HL-60 (cell line): ENCODE measurements around the gene CLEC11A.

Experiments
- DNase-seq, 2 experiments: peaks; one replicate each; pipeline ENCODE4 v3.0.0-alpha.2; 2010 to 2020; ENCODE audit warnings: low read depth in 1 of 2, low spot score in 1 of 2
- H3K27ac ChIP-seq: fragments of 250-450 bp; sonication (Bioruptor Pico); replicated peaks from 2 replicates; pipeline ENCODE4 v1.5.1; 2020; ENCODE audit warnings: mild to moderate bottlenecking, moderate library complexity
- H3K27me3 ChIP-seq: fragments of 250-450 bp; sonication (Bioruptor Pico); 2 replicates; pipeline ENCODE4 v1.5.1; 2021; ENCODE audit warnings: mild to moderate bottlenecking, moderate library complexity; ENCODE audit not compliant: insufficient read depth, poor library complexity, severe bottlenecking
- H3K4me3 ChIP-seq: replicated peaks from 2 replicates; pipeline ENCODE4 v1.5.1; 2011; ENCODE audit warnings: mild to moderate bottlenecking, control low read depth, low read length; ENCODE audit not compliant: insufficient read depth
- GABPA ChIP-seq: IDR thresholded peaks from 2 replicates; pipeline ENCODE4 v1.6.1; 2012; ENCODE audit warnings: low read depth
- POLR2AphosphoS5 ChIP-seq: IDR thresholded peaks from 2 replicates; pipeline ENCODE4 v1.6.1; 2012; ENCODE audit warnings: low read depth
- SPI1 ChIP-seq: IDR thresholded peaks from 2 replicates; pipeline ENCODE4 v1.6.1; 2012; ENCODE audit warnings: low read depth, mild to moderate bottlenecking, borderline replicate concordance
- TF ChIP-seq, protein P1 (sequence below): IDR thresholded peaks from 2 replicates; pipeline ENCODE4 v1.6.1; 2012; ENCODE audit warnings: low read depth; ENCODE audit not compliant: insufficient replicate concordance
- TF ChIP-seq, protein P2 (sequence below): IDR thresholded peaks from one replicate; pipeline ENCODE4 v1.5.1; 2011; ENCODE audit warnings: low read length, control low read depth, inconsistent platforms; ENCODE audit not compliant: insufficient read depth

The CLEC11A gene

DNA sequence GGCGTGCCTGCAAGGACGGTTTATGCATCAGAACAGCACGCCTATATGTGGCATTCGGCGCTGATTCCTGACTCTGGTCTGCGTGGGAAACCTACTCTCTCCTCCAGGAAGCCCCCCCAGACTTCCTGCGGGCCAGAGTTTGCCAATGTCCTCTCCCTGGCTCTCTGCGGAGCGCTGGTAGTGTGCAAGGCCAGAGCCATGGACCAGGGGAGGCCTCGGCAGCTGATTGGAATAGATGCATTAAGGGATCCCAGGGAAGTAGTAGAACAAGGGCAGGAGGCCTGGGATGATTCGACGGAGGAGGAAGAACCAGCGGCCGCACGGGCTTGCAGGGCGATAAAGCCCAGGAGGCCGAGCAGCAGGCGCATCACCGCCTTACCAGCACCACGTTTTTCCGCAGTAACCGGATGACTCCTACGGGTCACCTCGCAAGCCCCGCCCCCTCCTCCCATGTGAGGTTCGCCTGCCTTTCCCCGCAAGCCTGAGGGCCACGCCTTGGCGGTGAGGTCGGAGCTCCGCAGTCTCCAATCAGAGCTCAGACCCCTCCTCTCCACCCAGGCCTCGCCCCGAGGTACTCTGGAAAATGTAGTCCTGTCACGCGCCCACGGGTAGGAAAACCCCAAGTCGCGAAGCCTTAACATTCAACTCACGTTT, 5.0 kb downstream of the CLEC11A start:
- DNase-seq, result peak; percentile 67 to 71
- Histone ChIP-seq H3K27me3 (peaks cover 17% of the 10 kb centered on the region), H3K27ac (no peak overlapping the region), H3K4me3 (no peak overlapping the region)
- TF ChIP-seq POLR2AphosphoS5, result peak; percentile 17; the same call in 1 of the 2 replicates
- TF ChIP-seq, protein P1, sequence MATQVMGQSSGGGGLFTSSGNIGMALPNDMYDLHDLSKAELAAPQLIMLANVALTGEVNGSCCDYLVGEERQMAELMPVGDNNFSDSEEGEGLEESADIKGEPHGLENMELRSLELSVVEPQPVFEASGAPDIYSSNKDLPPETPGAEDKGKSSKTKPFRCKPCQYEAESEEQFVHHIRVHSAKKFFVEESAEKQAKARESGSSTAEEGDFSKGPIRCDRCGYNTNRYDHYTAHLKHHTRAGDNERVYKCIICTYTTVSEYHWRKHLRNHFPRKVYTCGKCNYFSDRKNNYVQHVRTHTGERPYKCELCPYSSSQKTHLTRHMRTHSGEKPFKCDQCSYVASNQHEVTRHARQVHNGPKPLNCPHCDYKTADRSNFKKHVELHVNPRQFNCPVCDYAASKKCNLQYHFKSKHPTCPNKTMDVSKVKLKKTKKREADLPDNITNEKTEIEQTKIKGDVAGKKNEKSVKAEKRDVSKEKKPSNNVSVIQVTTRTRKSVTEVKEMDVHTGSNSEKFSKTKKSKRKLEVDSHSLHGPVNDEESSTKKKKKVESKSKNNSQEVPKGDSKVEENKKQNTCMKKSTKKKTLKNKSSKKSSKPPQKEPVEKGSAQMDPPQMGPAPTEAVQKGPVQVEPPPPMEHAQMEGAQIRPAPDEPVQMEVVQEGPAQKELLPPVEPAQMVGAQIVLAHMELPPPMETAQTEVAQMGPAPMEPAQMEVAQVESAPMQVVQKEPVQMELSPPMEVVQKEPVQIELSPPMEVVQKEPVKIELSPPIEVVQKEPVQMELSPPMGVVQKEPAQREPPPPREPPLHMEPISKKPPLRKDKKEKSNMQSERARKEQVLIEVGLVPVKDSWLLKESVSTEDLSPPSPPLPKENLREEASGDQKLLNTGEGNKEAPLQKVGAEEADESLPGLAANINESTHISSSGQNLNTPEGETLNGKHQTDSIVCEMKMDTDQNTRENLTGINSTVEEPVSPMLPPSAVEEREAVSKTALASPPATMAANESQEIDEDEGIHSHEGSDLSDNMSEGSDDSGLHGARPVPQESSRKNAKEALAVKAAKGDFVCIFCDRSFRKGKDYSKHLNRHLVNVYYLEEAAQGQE, result no peak
- no peak for TF ChIP-seq GABPA
- no peak for TF ChIP-seq SPI1
- TF ChIP-seq, protein P2, sequence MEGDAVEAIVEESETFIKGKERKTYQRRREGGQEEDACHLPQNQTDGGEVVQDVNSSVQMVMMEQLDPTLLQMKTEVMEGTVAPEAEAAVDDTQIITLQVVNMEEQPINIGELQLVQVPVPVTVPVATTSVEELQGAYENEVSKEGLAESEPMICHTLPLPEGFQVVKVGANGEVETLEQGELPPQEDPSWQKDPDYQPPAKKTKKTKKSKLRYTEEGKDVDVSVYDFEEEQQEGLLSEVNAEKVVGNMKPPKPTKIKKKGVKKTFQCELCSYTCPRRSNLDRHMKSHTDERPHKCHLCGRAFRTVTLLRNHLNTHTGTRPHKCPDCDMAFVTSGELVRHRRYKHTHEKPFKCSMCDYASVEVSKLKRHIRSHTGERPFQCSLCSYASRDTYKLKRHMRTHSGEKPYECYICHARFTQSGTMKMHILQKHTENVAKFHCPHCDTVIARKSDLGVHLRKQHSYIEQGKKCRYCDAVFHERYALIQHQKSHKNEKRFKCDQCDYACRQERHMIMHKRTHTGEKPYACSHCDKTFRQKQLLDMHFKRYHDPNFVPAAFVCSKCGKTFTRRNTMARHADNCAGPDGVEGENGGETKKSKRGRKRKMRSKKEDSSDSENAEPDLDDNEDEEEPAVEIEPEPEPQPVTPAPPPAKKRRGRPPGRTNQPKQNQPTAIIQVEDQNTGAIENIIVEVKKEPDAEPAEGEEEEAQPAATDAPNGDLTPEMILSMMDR, result no peak

DNA sequence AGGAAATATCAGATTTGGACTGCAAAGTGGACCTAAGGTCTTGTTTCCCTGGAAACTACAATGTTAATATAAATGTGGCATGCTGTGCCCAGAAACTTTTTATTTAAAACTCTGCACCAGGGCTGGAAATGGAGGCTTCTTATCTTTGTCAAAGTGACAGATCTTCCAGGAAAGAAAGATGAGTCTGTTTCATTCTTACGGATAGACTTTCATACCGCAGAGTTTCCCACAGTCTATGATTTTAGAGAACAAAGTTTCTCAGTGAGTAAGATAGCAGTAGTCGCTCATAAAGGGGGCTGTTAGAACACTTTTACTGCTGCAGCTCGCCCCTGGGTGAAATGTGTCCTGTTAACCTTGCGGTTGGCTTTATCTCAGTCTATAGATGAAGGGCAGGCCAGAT, 6.7 kb downstream of the CLEC11A start:
- H3K27me3 ChIP-seq, result peaks cover 7% of the 10 kb centered on the region
- no peak for DNase-seq
- no peak overlapping the region for H3K4me3 ChIP-seq
- no peak overlapping the region for H3K27ac ChIP-seq
- TF ChIP-seq SPI1 (no peak), GABPA (no peak), POLR2AphosphoS5 (no peak)
- TF ChIP-seq, protein P1, result no peak
- TF ChIP-seq, protein P2, result no peak

DNA sequence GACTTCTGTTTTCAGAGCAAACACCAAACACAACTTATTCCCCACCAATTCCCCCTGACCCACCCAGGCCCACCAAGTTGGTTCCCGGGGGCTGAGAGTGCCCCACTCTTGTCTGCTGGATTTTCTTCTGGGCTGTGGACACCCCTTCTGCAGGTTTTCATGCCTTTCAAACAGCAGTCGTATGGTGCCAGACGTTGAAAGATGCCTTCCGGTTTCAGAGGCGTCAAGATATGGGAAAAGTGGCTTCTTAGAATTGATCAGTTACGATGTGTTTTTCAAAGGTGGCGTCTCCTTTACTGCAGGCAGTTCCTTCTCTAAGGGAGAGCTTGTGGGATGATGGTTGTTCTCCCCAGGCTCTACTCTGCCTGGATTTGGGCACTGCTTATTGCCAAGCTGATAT, 12.7 kb downstream of the CLEC11A start:
- DNase-seq, result no peak
- TF ChIP-seq GABPA (no peak), SPI1 (no peak), POLR2AphosphoS5 (no peak)
- TF ChIP-seq, protein P1, result no peak
- TF ChIP-seq, protein P2, result no peak
- no peak overlapping the region for H3K4me3 ChIP-seq
- H3K27me3 ChIP-seq, result peaks cover 4% of the 10 kb centered on the region
- no peak overlapping the region for H3K27ac ChIP-seq
